Suprapubic skin (tissue), 3 donors: ENCODE measurements around the gene NRXN3.

Experiments
- POLR2A ChIP-seq, 2 donors: fragments of 450-650 bp; IDR thresholded peaks; one replicate each; pipeline ENCODE4 v1.6.1; 2017; ENCODE audit warnings: antibody characterized with exemption in 2 of 2, mild to moderate bottlenecking in 2 of 2, moderate library complexity in 2 of 2
- TF ChIP-seq, protein P1 (sequence below), 2 donors: fragments of 200-600 bp in 1 of 2; fragments of 450-650 bp in 1 of 2; sonication (generic) in 1 of 2; IDR thresholded peaks; one replicate each; pipeline ENCODE4 v1.5.1; 2016 to 2019; ENCODE audit warnings: antibody characterized with exemption in 2 of 2, mild to moderate bottlenecking in 1 of 2, moderate library complexity in 1 of 2

DNA sequence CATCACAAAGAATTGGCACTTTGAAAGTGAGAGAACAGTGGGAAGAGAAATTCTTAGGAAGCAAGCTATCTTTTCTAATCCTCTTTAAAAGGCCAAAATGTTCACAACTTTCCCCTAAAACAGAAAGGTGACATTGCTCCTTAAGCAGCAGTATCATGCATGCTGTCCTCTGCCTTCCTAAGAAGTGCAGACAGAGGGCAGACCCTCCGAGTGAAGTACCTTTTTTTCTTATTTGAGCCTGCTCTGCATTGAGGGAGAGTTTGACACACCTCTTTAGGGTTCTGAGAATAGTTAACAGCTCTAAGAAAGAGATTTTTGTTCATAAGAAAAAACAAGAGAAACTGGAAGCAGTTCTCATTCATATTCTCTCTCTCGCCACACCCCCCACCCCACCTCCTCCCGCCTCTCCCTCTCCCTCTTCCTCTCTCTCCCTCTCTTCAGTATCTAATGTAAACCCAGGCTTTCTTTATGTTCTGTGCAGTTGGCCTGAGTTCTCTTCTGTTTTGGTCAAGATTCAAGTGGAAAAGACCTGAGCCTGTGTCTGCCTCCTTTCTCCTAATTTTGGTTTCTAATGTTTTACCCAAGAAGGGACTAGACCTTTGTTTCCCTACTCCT lies 1332.1 kb downstream of the NRXN3 start:
- TF ChIP-seq, protein P1, sequence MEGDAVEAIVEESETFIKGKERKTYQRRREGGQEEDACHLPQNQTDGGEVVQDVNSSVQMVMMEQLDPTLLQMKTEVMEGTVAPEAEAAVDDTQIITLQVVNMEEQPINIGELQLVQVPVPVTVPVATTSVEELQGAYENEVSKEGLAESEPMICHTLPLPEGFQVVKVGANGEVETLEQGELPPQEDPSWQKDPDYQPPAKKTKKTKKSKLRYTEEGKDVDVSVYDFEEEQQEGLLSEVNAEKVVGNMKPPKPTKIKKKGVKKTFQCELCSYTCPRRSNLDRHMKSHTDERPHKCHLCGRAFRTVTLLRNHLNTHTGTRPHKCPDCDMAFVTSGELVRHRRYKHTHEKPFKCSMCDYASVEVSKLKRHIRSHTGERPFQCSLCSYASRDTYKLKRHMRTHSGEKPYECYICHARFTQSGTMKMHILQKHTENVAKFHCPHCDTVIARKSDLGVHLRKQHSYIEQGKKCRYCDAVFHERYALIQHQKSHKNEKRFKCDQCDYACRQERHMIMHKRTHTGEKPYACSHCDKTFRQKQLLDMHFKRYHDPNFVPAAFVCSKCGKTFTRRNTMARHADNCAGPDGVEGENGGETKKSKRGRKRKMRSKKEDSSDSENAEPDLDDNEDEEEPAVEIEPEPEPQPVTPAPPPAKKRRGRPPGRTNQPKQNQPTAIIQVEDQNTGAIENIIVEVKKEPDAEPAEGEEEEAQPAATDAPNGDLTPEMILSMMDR (IDR thresholded peaks at IDR 0.05): no peak
- no peak for TF ChIP-seq POLR2A (IDR thresholded peaks at IDR 0.05)
